CD4-positive, alpha-beta T cell treated with Interleukin-21 for 1 hour (primary cell): Measurements from ENCODE around the gene NUDT2.
A peak's percentile ranks its signal among the peaks of the same experiment; 100 is the strongest.
"Not testable (repeated sequence)": the region's sequence is repeated elsewhere in the genome, so short reads cannot be mapped to it uniquely, and the experiment has no call there.

Experiments
- DNase-seq: peaks from one replicate; pipeline ENCODE4 v3.0.0-alpha.2; 2020

The NUDT2 gene

GRCh38 chr9:34328987-34329832 lies at the start of gene NUDT2, which contains the start of gene KIF24:
NUDT2 (plus strand) TSS chr9:34329569; CDS start chr9:34339040, 9,471 bp downstream.
KIF24 (minus strand) TSS chr9:34329268; CDS start chr9:34311346, 17,922 bp downstream.
- peak; percentile 99 for DNase-seq

DNA sequence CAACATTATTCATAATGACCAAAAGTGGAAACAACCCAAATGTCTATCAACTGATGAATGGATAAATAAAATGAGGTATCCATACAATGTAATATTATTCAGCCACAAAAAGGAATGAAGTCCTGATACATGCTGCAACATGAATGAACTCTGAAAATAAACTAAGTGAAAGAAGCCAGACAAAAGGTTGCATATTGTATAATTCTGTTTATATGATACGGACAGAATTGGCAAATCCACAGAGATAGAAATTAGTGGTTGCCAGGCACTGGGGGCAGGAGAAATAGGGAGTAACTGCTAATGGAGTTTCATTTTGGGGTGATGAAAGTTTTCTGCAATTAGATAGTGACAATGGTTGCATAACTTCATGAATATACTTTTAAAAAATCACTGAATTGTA lies 47.3 kb upstream of the NUDT2 start:
- DNase-seq = no peak

DNA sequence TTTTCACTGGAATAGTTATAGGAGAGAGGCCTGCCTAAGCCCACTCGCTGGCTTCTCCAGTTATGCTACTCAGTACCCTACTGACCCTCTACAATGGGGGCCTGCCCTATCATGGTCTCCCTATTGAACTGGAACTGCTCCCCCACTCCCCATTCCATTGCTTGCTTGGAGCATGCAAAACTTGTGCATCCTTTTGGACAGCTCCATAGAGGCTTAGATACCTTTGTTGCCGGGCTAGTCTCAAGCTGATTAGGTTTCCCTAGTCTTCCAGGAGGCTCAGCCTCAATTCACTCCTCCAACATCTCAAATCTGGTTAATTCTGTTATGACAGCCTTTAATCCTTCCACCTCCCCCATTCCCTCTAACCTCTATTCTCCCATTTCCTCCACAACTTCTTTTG lies 40.2 kb upstream of the NUDT2 start:
- no peak for DNase-seq

DNA sequence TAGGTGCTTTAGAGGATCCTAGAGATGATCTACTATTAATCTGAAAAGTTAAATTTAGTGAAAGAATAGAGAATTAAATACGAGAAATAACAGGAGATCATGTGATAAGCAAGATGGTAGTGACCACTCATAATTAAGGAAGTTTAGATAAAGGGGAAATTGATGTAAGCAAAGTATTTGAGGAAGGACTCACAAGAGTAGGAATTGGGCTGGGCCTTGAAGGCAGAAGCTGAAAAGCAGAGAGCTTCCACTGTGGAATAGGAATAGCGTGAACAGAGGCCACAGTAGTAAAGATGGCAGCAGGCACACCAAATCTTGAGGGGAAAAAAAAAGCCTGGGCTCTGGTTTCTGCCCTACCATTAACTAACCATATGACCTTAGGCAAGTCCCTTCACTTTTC lies 38.3 kb upstream of the NUDT2 start:
- DNase-seq = no peak

GRCh38 chr9:34291423-34291822 lies 37.9 kb upstream of the NUDT2 start:
- DNase-seq = no peak

GRCh38 chr9:34292552-34292951 lies 36.8 kb upstream of the NUDT2 start:
- no peak for DNase-seq

DNA sequence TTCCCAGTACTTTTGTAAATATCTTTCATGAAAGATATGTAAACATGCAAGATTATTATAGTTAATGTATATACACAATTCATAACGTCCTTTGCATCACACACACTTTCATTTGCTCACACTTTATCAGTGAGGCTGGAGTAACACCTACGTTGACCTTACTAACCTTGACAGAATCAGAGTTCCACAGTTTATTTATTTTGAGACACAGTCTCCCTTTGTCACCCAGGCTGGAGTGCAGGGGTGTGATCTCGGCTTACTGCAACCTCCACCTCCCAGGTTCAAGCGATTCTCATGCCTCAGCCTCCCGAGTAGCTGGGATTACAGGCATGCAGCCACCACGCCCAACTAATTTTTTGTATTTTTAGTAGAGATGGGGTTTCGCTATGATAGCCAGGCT lies 28.3 kb upstream of the NUDT2 start:
- DNase-seq = not testable (repeated sequence)

DNA sequence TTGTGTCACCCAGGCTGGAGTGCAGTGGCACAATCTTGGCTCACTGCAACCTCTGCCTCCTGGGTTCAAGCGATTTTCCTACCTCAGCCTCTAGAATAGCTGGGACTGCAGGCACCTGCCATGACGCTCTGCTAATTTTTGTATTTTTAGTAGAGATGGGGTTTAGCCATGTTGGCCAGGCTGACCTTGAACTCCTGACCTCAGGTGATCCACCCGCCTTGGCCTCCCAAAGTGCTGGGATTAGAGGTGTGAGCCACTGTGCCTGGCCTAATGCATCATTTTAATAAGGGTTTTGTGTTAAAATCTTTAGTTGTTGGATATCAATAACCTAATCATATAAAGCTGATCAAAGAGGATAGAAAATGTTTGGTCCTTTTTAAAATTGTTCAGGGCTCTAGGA lies 21.1 kb upstream of the NUDT2 start:
- not testable (repeated sequence) for DNase-seq

- no peak for DNase-seq
These were observed 19.2 kb upstream of the NUDT2 start for GRCh38 chr9:34310215-34310614.

DNA sequence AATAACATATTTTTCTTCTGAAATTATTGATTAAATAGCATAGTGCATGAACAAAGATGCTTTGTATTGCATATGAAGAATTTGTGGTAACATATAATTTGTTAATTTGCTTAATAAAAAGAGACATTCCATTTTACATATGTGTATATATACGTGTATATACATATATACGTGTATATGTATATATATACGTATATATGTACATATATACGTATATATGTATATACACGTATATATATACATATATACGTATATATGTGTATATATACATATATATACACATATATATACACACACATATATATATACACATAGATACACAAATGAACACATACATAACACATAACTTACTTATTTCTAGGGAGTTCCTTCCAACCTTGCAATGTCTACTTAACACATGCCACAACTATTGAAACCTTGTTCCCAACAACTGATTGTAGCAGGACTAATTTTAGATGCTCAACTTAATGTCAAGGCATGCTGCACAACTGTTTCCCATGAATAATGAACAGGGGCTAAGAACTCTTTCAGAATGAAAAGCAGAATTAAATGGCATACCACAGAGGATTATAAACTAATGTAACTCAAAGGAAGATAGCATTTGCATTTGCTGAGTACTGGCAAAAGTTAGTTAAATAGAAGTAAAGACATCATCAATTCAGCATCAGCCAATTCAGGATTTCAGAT lies 17.7 kb upstream of the NUDT2 start:
- DNase-seq = no peak

DNA sequence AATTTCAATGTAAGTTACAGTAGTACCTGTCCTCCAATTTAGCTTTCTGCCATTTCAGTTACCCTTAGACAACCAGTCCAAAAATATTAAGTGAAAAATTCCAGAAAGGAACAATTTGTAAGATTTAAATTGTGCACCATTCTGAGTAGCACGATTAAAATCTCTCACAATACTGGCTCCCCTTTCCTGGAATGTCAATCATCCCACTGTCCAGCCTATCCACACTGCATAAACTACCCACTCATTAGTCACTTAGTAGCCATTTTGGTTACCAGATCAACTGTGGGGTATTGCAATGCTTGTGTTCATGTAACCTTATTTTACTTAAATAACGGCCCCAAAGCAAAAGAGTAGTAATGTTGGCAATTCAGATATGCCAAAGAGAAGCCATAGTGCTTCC lies 11.9 kb upstream of the NUDT2 start:
- DNase-seq = no peak

- no peak for DNase-seq
These were observed 11.1 kb upstream of the NUDT2 start for GRCh38 chr9:34318163-34318790.

DNA sequence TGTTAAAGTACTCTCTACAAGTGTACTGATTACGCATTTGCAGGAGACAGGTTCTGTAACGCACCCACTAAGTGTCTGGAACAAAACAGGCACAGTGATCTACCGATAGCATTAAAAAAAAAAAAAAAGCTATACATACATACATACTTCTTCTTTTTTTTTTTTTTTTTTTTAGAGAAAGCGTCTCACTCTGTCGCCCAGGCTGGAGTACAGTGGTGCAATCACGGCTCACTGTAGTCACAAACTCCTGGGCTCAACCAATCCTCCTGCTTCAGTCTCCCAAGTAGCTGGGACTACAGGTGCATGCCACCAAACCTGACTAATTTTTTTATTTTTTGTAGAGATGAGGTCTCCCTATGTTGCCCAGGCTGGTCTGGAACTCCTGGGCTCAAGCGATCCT lies 7.9 kb upstream of the NUDT2 start:
- DNase-seq = no peak

GRCh38 chr9:34322899-34323591 lies 6.3 kb upstream of the NUDT2 start:
- DNase-seq = no peak

GRCh38 chr9:34326690-34327089 lies 2.7 kb upstream of the NUDT2 start:
- no peak for DNase-seq

- no peak for DNase-seq
These were observed 826 bp upstream of the NUDT2 start for GRCh38 chr9:34328500-34328986.

GRCh38 chr9:34331196-34331595 lies 1.8 kb downstream of the NUDT2 start:
- DNase-seq = no peak

DNA sequence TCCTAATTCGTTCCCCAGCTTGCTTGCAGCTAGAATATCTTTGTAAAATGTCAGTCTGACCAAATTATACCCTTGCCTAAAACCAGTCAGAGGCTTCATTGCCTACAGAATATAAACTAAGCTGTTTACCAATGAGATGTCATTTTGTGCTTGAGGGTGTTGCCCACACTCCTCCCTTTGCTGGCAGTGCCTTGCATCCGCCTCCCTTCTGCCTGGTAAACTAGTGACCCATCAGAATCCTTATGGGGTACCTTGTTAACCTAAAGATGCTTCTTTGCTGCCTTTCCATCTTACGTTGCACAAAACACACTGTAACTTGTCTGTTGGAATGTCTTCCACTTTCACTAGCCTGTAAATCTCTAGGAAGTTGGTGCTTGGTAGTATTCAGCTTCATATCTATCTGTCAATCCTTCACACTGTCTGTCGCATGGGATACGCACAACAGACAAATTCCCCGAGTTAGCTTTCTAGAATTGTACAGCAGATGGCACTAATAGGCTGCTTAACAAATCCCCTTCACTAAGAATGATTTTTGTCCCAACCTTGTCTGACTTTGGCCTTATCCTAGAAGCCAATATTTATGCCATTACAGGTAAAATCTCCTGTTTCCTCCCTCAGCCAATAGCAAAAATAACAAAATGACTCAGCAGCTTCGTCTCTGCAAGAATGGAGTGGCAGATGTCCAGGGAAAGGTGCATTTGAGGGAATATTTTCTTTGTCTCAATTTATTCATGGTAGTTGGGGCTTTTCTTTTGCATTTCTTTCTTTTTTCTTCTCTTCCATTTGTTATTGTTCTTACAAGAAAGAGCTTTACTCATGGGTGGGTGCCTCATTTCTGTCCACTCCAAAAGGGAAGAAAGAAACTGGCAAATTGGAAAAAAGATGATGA lies 3.0 kb downstream of the NUDT2 start:
- DNase-seq = peak; percentile 45

GRCh38 chr9:34333836-34334235 lies 4.5 kb downstream of the NUDT2 start:
- DNase-seq = no peak

DNA sequence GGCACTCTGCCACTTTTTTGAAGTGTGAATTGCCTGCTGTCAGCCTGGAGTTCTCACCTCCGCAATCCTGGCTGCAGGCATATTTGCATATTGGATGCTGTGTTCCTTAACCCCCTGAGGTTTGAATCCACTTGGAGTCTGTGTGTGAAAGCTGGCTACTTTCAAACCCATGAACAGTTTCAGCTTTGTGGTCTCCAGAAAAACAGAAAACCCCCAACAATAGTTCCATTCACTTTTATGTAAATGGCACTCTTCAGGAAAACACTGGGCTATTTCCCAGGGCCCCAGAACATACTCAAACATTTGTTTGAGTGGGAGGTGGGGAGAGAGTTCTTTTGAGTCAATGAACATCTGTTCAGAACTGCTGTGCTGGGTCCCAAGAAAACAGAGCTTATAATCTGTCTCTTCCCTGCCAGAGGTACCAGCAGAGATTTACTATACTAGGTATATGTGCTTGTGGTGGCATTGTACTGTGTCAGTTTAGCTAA lies 5.0 kb downstream of the NUDT2 start:
- DNase-seq = no peak

DNA sequence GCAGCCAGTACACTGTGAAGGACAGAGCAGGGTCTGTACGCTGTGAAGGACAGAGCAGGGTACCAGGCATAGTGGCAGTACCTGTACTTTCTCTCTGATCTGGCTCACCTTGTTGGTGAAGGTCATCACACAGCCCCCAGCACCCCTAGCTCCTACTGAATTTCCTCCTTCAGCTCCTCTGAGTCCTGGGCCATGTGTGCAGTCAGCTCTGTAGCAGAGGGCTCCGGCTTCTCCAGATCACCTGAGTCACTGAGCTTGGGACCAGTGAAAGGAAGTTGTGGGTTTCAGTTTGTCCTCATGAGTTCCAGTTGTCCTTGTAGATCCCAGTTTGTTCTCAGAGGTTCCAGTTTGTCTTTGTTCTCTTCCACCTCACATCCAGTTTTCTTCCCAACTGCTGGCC lies 5.5 kb downstream of the NUDT2 start:
- DNase-seq = no peak

DNA sequence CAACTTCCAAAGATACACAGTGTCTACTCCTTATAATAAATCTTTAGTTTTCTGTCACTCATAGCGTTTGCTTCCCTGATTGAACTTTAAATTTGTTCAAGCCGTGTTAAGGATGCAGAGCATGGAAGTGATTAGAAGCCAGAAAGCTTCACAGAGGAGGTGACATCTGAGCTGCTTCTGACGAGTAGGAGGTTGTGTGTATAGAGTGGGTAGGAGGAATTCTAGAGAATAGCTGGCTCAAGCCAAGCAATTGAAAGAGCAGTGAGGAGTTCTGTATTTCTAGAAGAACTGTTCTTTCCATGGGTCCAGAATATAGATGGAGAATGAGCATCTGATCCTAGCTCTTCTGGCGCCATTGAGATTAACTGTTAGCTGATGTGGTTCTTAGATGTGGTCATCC lies 6.0 kb downstream of the NUDT2 start:
- no peak for DNase-seq
